ENCODE results near the gene TNIK.

The TNIK gene

DNA sequence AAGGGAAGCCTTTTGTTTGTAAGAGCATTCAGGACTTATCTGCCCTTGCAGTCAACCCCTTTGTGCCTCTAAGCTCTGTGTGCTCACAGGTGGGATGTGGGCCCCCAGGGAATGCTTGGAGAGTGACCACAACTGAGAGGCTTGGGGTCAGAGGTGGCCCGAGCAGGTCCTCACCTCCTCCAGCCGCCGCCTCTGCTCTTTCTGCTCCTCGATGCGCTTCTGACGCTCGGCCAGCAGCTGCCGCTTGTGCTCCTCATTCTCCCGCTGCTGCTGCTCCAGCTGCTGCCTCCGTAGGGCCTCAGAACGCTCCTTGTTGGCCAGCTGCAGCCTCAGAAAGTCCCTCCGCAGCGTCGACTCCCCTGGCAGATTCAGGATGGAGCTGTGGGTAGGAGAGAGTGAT lies 302.9 kb downstream of the TNIK start:
- TF ChIP-seq POLR2A (IDR thresholded peaks at IDR 0.05; ENCODE audit: extremely low read depth, insufficient read length) (no peak), MYC (IDR thresholded peaks at IDR 0.05; ENCODE audit: low read depth, low read length) (no peak)
- TF ChIP-seq, protein P1, sequence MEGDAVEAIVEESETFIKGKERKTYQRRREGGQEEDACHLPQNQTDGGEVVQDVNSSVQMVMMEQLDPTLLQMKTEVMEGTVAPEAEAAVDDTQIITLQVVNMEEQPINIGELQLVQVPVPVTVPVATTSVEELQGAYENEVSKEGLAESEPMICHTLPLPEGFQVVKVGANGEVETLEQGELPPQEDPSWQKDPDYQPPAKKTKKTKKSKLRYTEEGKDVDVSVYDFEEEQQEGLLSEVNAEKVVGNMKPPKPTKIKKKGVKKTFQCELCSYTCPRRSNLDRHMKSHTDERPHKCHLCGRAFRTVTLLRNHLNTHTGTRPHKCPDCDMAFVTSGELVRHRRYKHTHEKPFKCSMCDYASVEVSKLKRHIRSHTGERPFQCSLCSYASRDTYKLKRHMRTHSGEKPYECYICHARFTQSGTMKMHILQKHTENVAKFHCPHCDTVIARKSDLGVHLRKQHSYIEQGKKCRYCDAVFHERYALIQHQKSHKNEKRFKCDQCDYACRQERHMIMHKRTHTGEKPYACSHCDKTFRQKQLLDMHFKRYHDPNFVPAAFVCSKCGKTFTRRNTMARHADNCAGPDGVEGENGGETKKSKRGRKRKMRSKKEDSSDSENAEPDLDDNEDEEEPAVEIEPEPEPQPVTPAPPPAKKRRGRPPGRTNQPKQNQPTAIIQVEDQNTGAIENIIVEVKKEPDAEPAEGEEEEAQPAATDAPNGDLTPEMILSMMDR (IDR thresholded peaks at IDR 0.05; ENCODE audit: low read depth, low read length): no peak

GRCh38 chr3:171156401-171157010 lies 303.7 kb downstream of the TNIK start:
- H3K4me3 ChIP-seq (ENCODE audit: low read depth, low read length): no peak overlapping the region
- TF ChIP-seq, protein P1 (IDR thresholded peaks at IDR 0.05; ENCODE audit: low read depth, low read length): no peak
- no peak for TF ChIP-seq POLR2A (IDR thresholded peaks at IDR 0.05; ENCODE audit: extremely low read depth, insufficient read length)
- no peak for TF ChIP-seq MYC (IDR thresholded peaks at IDR 0.05; ENCODE audit: low read depth, low read length)
- no peak for TF ChIP-seq MAX (IDR thresholded peaks at IDR 0.05; ENCODE audit: low read depth, low read length)
- DNase-seq (ENCODE audit: low read depth): no peak

More for the DNA sequence above, 302.9 kb downstream of the TNIK start:
- no peak overlapping the region for H3K4me3 ChIP-seq (ENCODE audit: low read depth, low read length)
- DNase-seq (ENCODE audit: low read depth): no peak

DNA sequence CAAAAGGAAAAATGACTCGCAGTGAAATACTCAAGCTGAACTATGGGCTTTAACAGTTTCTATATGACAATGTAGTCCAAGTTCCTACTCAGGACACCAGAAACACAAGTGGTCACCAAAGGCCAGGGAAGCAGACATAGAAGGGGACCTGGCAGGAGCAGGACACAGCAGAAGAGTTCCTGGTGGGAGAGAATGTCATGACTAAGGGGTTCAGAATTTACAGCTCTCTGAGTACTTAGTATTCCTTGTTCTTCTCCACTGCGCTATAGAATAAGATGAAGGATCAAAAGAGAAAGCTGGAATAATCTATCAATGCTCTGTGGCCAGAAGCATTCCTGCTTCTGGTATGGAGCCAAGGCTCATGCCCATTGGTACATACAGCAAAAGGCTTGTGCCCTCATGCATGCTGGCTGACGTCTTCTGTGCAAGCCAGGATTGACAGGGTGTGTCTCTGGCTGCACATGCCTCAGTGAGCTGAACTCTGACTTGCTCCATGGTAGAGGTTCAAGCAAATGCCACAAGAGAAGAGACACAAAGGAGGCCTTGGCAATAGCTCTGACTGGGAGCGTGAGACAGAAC lies 305.0 kb downstream of the TNIK start:
- TF ChIP-seq MAX (IDR thresholded peaks at IDR 0.05; ENCODE audit: low read depth, low read length): no peak
- TF ChIP-seq, protein P1 (IDR thresholded peaks at IDR 0.05; ENCODE audit: low read depth, low read length): no peak
- no peak for TF ChIP-seq POLR2A (IDR thresholded peaks at IDR 0.05; ENCODE audit: extremely low read depth, insufficient read length)
- TF ChIP-seq MYC (IDR thresholded peaks at IDR 0.05; ENCODE audit: low read depth, low read length): no peak
- no peak for DNase-seq (ENCODE audit: low read depth)
- H3K4me3 ChIP-seq (ENCODE audit: low read depth, low read length): no peak overlapping the region

DNA sequence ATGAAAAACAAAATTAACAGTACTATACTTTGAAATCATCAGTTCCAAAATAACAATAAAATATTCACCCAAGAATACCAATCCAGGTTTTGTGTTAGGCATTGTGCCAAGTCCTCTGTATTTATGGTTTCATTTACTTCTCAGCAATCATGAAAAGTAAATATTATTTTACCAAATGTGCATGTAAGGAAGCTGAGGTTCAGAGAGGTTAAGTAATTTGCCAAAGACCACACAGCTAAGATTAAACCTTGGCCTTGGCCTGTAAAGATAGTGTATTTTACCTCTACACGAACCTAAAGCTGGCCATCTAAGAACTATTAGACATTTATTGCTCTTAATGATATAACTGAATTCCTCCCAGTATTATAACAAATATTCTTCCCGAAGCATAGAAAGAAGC lies 309.3 kb downstream of the TNIK start:
- no peak for TF ChIP-seq MAX (IDR thresholded peaks at IDR 0.05; ENCODE audit: low read depth, low read length)
- no peak for TF ChIP-seq MYC (IDR thresholded peaks at IDR 0.05; ENCODE audit: low read depth, low read length)
- no peak for TF ChIP-seq POLR2A (IDR thresholded peaks at IDR 0.05; ENCODE audit: extremely low read depth, insufficient read length)
- TF ChIP-seq, protein P1 (IDR thresholded peaks at IDR 0.05; ENCODE audit: low read depth, low read length): no peak
- DNase-seq (ENCODE audit: low read depth): no peak
- H3K4me3 ChIP-seq (ENCODE audit: low read depth, low read length): no peak overlapping the region

- TF ChIP-seq MYC (IDR thresholded peaks at IDR 0.05; ENCODE audit: low read depth, low read length) (no peak), POLR2A (IDR thresholded peaks at IDR 0.05; ENCODE audit: extremely low read depth, insufficient read length) (no peak), MAX (IDR thresholded peaks at IDR 0.05; ENCODE audit: low read depth, low read length) (no peak)
- TF ChIP-seq, protein P1 (IDR thresholded peaks at IDR 0.05; ENCODE audit: low read depth, low read length): no peak
- no peak overlapping the region for H3K4me3 ChIP-seq (ENCODE audit: low read depth, low read length)
- no peak for DNase-seq (ENCODE audit: low read depth)
Observed at GRCh38 chr3:171149526-171150116, 310.6 kb downstream of the TNIK start.

Measured in NB4 (cell line).